Uterus (tissue), 4 donors: ENCODE data around the gene WFS1. TPM values are rescaled to one million over a fixed set of nuclear protein-coding genes. Genes with fewer than 3 reads are reported as not detected.

Source experiments
- DNase-seq, 2 donors: peaks; one replicate each; pipeline ENCODE4 v3.0.0-alpha.2; 2019 to 2020
- H3K27ac ChIP-seq, 2 donors: fragments of 200-600 bp; sonication (generic); 1 replicate in 1 of 2; 2 replicates in 1 of 2; pipeline ENCODE4 v1.5.1; 2016 to 2018
- H3K27me3 ChIP-seq, 2 donors: fragments of 200-600 bp; sonication (generic); one replicate each; pipeline ENCODE4 v1.5.1; 2018 to 2019; ENCODE audit warnings: control low read depth in 1 of 2
- H3K36me3 ChIP-seq, 2 donors: fragments of 200-600 bp; sonication (generic); one replicate each; pipeline ENCODE4 v1.5.1; 2019; ENCODE audit warnings: control low read depth in 1 of 2
- H3K4me1 ChIP-seq, 2 donors: fragments of 200-600 bp; sonication (generic); one replicate each; pipeline ENCODE4 v1.5.1; 2018 to 2019; ENCODE audit warnings: control low read depth in 1 of 2
- H3K4me3 ChIP-seq, 2 donors: fragments of 200-600 bp; sonication (generic); 1 replicate in 1 of 2; 2 replicates in 1 of 2; pipeline ENCODE4 v1.5.1; 2018 to 2019; ENCODE audit warnings: mild to moderate bottlenecking in 1 of 2
- H3K9me3 ChIP-seq, 2 donors: fragments of 200-600 bp; sonication (generic); one replicate each; pipeline ENCODE4 v1.5.1; 2019; ENCODE audit warnings: control low read depth in 1 of 2
- CTCF ChIP-seq, 4 experiments: fragments of 200-600 bp in 2 of 4; fragments of 450-650 bp in 2 of 4; sonication (generic) in 2 of 4; IDR thresholded peaks; one replicate each; pipeline ENCODE4 v1.5.1; 2016 to 2019; ENCODE audit warnings: antibody characterized with exemption in 4 of 4, mild to moderate bottlenecking in 2 of 4, moderate library complexity in 1 of 4
- POLR2A ChIP-seq, 2 donors: fragments of 450-650 bp; IDR thresholded peaks; one replicate each; pipeline ENCODE4 v1.6.1; 2016; ENCODE audit warnings: antibody characterized with exemption in 2 of 2, mild to moderate bottlenecking in 1 of 2, moderate library complexity in 1 of 2
- intact Hi-C: fragments of 100-400 bp; cut with DNase I; formaldehyde crosslinking; loops from one replicate; pipeline ENCODE4 v1.15.1; 2023; ENCODE audit warnings: low total_unique reads
- total RNA-seq, 4 donors: library from RNA; depleted of rRNA in 3 of 4; stranded (reverse); fragments of >200 nt in 3 of 4; gene quantifications; one replicate each; pipeline versions ENCODE4 v1.1.0 to v1.2.4, GENCODE V29; 2014 to 2023
- donor health status: DM: yes; HTN: yes; CAD: no.

The WFS1 gene
- total RNA-seq, 4 donors from 2014 or later = 27.5 to 118 (median 51.9) TPM

GRCh38 chr4:6265546-6265945, 4.1 kb upstream of the WFS1 start:
- intact Hi-C loops = no loop called here
- DNase-seq = no peak
- Histone ChIP-seq H3K27ac (no peak overlapping the region), H3K27me3 (no peaks in the 10 kb centered on the region), H3K4me3 (no peak overlapping the region), H3K36me3 (no peaks in the 10 kb centered on the region), H3K4me1 (no peaks in the 10 kb centered on the region), H3K9me3 (no peaks in the 10 kb centered on the region)
- TF ChIP-seq POLR2A (IDR thresholded peaks at IDR 0.05) = no peak
- TF ChIP-seq CTCF (IDR thresholded peaks at IDR 0.05) = no peak

DNA sequence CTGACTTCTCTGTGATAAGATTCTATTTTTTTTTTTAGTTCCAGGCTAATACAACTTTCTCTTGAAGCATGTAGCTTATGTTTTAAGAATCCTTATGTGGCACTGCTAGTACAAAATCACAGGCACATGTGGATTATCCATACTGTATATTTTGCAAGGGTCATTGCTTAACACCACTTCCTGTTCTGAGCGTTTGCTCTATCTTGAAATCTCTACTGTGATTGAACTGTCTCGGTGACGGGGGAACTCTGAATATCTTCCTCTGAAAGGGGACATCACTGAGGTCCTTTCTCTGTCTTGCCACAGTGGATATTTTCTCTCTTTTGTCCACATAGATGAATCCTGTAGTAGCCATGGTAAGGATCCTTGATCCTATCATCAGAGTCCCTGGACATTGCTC, 2.1 kb upstream of the WFS1 start:
- TF ChIP-seq POLR2A (IDR thresholded peaks at IDR 0.05) = no peak
- intact Hi-C loops = no loop called here
- Histone ChIP-seq H3K36me3 (no peaks in the 10 kb centered on the region), H3K9me3 (no peaks in the 10 kb centered on the region), H3K27ac (no peak overlapping the region), H3K4me1 (peaks cover 6 to 13% of the 10 kb centered on the region in 2 donors), H3K4me3 (no peak overlapping the region), H3K27me3 (no peaks in the 10 kb centered on the region)
- DNase-seq = no peak

DNA sequence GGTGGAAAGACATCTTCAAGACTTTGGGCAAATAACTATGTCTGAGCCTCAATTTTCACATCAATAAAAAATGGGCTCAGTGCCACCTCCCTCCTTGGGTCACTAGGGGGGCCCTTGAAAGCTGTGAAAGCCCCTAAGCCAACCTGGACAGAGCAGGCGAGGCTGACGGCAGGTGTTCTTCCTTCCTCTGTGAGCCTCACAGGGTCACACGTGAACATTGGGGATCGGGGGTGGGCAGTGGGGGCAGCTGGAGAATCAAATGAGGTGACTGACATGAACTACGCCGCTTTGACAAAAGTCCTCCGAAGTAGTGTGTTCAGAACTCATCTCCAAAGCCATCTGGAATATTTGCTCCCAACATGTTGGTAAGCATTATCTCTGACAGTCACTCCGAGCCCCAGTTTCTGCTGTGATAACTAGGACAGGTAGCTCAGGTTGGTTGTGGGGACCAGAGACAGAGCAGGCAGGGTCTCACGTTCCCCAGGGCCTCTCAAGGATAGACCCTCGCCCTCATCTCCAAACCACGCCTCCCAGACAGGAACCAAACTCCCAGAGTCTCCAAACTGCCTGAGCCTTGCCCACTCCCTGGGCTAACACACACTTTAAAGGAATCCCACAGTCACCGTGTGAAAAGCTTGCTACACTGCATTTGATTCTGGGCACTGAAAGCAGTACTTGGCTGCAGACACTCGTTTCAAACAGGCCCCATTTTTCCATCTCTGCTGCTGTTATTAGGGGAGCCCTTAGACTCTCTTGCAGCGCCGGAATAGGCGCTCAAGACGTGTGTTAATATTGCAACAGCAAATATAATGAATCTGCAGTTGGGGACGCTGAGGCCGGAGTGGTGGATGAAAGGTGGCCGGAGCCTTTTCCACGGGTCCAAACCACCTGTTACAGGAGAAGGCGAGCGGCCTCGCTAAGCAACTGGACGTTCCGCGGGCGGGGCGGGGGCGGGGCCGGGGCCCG, 717 bp upstream of the WFS1 start:
- DNase-seq = no peak
- no peaks in the 10 kb centered on the region for H3K36me3 ChIP-seq
- peak overlapping the region; percentile 24 to 40 for H3K27ac ChIP-seq
- intact Hi-C loops = no loop called here
- no peak for TF ChIP-seq POLR2A (IDR thresholded peaks at IDR 0.05)
- TF ChIP-seq CTCF (IDR thresholded peaks at IDR 0.05) = no peak
- H3K27me3 ChIP-seq = no peaks in the 10 kb centered on the region
- peak overlapping the region in 1 of 2 donors; percentile 12 for H3K4me3 ChIP-seq
- H3K9me3 ChIP-seq = no peaks in the 10 kb centered on the region
- H3K4me1 ChIP-seq = peaks cover 6 to 17% of the 10 kb centered on the region in 2 donors

GRCh38 chr4:6270636-6271121, 1.0 kb downstream of the WFS1 start:
- Histone ChIP-seq H3K27ac (peak overlapping the region; percentile 93 to 94), H3K4me1 (peaks cover 15 to 22% of the 10 kb centered on the region in 2 donors), H3K9me3 (no peaks in the 10 kb centered on the region), H3K4me3 (peak overlapping the region; percentile 88 to 99), H3K36me3 (no peaks in the 10 kb centered on the region), H3K27me3 (no peaks in the 10 kb centered on the region)
- intact Hi-C loops = no loop called here
- TF ChIP-seq POLR2A (IDR thresholded peaks at IDR 0.05) (no peak), CTCF (IDR thresholded peaks at IDR 0.05) (no peak)
- DNase-seq = no peak

GRCh38 chr4:6271206-6271605, 1.6 kb downstream of the WFS1 start:
- no peaks in the 10 kb centered on the region for H3K27me3 ChIP-seq
- no peak for TF ChIP-seq CTCF (IDR thresholded peaks at IDR 0.05)
- peaks cover 19 to 26% of the 10 kb centered on the region in 2 donors for H3K4me1 ChIP-seq
- DNase-seq = no peak
- peak overlapping the region; percentile 88 to 99 for H3K4me3 ChIP-seq
- H3K27ac ChIP-seq = peak overlapping the region; percentile 93 to 94
- intact Hi-C loops = no loop called here
- H3K36me3 ChIP-seq = no peaks in the 10 kb centered on the region
- H3K9me3 ChIP-seq = no peaks in the 10 kb centered on the region
